A549 (cell line): Measurements from ENCODE around the gene CELF2. TPM values are rescaled to one million over a fixed set of nuclear protein-coding genes. Genes with fewer than 3 reads are reported as not detected.

Experiments
- ATAC-seq, 2 experiments: fragments of 200-7000 bp in 1 of 2; fragments of >200 bp in 1 of 2; cut with Nextera tagmentation in 1 of 2; cut with Tn5 transposase in 1 of 2; 3 replicates each; pipeline versions ENCODE4 v1.8.0 to v1.9.1; 2018 to 2020; ENCODE audit warnings: mild to moderate bottlenecking in 1 of 2, moderate library complexity in 1 of 2
- CTCF ChIA-PET: fragments of 300-600 bp; sonication (Branson Sonifier 250); formaldehyde crosslinking; extraction: SDS; loops from one replicate; lab custom pipeline; 2021; ENCODE audit warnings: antibody characterized with exemption, inconsistent platforms; lab: Yijun Ruan, JAX
- POLR2A ChIA-PET: fragments of 350-600 bp; formaldehyde crosslinking; extraction: SDS; loops from one replicate; lab custom pipeline; 2021; ENCODE audit warnings: antibody characterized with exemption, inconsistent platforms; lab: Yijun Ruan, JAX
- DNase-seq, 2 experiments: peaks; one replicate each; pipeline versions ENCODE4 v3.0.0 to v3.0.0-alpha.2; 2011 to 2016; ENCODE audit warnings: low read depth in 1 of 2, low spot score in 1 of 2
- FAIRE-seq: peaks from 2 replicates; lab custom pipeline; 2011; peaks lifted over from hg19 to GRCh38; lab: Jason Lieb, UNC
- H3K27ac ChIP-seq, 2 experiments: fragments of >200 bp; sonication (Bioruptor Twin); formaldehyde crosslinking; 3 replicates each; pipeline ENCODE4 v1.5.1; 2016 to 2017
- H3K4me1 ChIP-seq: fragments of >200 bp; sonication (Bioruptor Twin); formaldehyde crosslinking; 3 replicates; pipeline ENCODE4 v1.6.1; 2016
- H3K4me2 ChIP-seq: fragments of >200 bp; sonication (Bioruptor Twin); formaldehyde crosslinking; 3 replicates; pipeline ENCODE4 v1.6.1; 2016
- H3K4me3 ChIP-seq: fragments of >200 bp; sonication (Bioruptor Twin); formaldehyde crosslinking; 3 replicates; pipeline ENCODE4 v1.5.1; 2016
- H3K9me3 ChIP-seq: fragments of >200 bp; sonication (Bioruptor Twin); formaldehyde crosslinking; 3 replicates; pipeline ENCODE4 v1.6.1; 2016
- ATOH8 ChIP-seq: fragments of 250-450 bp; sonication (Bioruptor Pico); IDR thresholded peaks from 2 replicates; pipeline ENCODE4 v1.5.0; 2020; ENCODE audit warnings: low read depth, mild to moderate bottlenecking, moderate library complexity
- CHD2 ChIP-seq: fragments of 150-350 bp; IDR thresholded peaks from 2 replicates; pipeline ENCODE4 v1.6.1; 2014; ENCODE audit warnings: low read length; ENCODE audit not compliant: partially characterized antibody
- CHD4 ChIP-seq: fragments of 200-600 bp; sonication (generic); IDR thresholded peaks from 2 replicates; pipeline ENCODE4 v1.6.1; 2016; ENCODE audit warnings: antibody characterized with exemption, mild to moderate bottlenecking, borderline replicate concordance
- E2F6 ChIP-seq: IDR thresholded peaks from 2 replicates; pipeline ENCODE4 v1.6.1; 2012; ENCODE audit warnings: low read depth, borderline replicate concordance
- EHMT2 ChIP-seq: fragments of 200-600 bp; sonication (generic); IDR thresholded peaks from 2 replicates; pipeline ENCODE4 v1.6.1; 2016; ENCODE audit warnings: antibody characterized with exemption, low read depth, mild to moderate bottlenecking, moderate library complexity
- ELK1 ChIP-seq: fragments of 150-350 bp; IDR thresholded peaks from 2 replicates; pipeline ENCODE4 v1.6.1; 2014; ENCODE audit warnings: low read depth, mild to moderate bottlenecking, low read length
- EP300 ChIP-seq, 2 experiments: fragments of >200 bp; sonication (Bioruptor Twin); formaldehyde crosslinking; IDR thresholded peaks; 2 replicates in 1 of 2; 3 replicates in 1 of 2; pipeline ENCODE4 v1.6.1; 2016 to 2017
- FOSB ChIP-seq: fragments of 250-450 bp; sonication (Bioruptor Pico); IDR thresholded peaks from 2 replicates; pipeline ENCODE4 v1.5.0; 2020; ENCODE audit warnings: mild to moderate bottlenecking, moderate library complexity
- FOXS1 ChIP-seq: fragments of 250-450 bp; sonication (Bioruptor Pico); IDR thresholded peaks from 2 replicates; pipeline ENCODE4 v1.5.0; 2020; ENCODE audit warnings: mild to moderate bottlenecking, moderate library complexity
- HOXB5 ChIP-seq: fragments of 250-450 bp; sonication (Bioruptor Pico); IDR thresholded peaks from 2 replicates; pipeline ENCODE4 v1.5.0; 2020; ENCODE audit warnings: mild to moderate bottlenecking, moderate library complexity
- KDM5A ChIP-seq: fragments of 200-600 bp; sonication (generic); IDR thresholded peaks from 2 replicates; pipeline ENCODE4 v1.6.1; 2016; ENCODE audit warnings: antibody characterized with exemption, mild to moderate bottlenecking
- PBX3 ChIP-seq: IDR thresholded peaks from 2 replicates; pipeline ENCODE4 v1.6.1; 2012
- POLR2AphosphoS2 ChIP-seq: conservative IDR thresholded peaks from 2 replicates; pipeline ENCODE4 v1.6.1; 2012; ENCODE audit warnings: low read length, improper control_type of control experiment, inconsistent platforms
- RFX5 ChIP-seq: fragments of 450-650 bp; IDR thresholded peaks from 2 replicates; pipeline ENCODE4 v1.7.1; 2014; ENCODE audit warnings: antibody characterized with exemption, mild to moderate bottlenecking, moderate library complexity
- RNF2 ChIP-seq: fragments of 200-600 bp; sonication (generic); IDR thresholded peaks from 2 replicates; pipeline ENCODE4 v1.6.1; 2016; ENCODE audit warnings: low read depth, mild to moderate bottlenecking, antibody characterized with exemption, moderate library complexity, borderline replicate concordance
- WGBS: methylation state at CpG from one replicate; pipeline ENCODE4 v1.1.6; 2017; ENCODE audit errors: missing lambda C conversion rate; 5-methylcytosine and 5-hydroxymethylcytosine counted together
- polyA plus RNA-seq, 4 experiments: library from polyadenylated mRNA; depleted of rRNA in 3 of 4; stranded (reverse); fragments of >200 nt; fragmentation: RNase III in 1 of 4; extraction: RNeasy Plus Mini Kit Qiagen cat#74134 plus additional on column Dnase treatment in 1 of 4; gene quantifications; 2 replicates in 3 of 4; 3 replicates in 1 of 4; pipeline ENCODE4 v1.2.3, GENCODE V29; 2011 to 2017

The CELF2 gene
- polyA plus RNA-seq, 2 of the 4 experiments (the other 2 are of a cell fraction), result 0.01 to 0.03 TPM

- TF ChIP-seq EHMT2 (no peak), FOXS1 (CRISPR knock-in tag) (no peak), RFX5 (no peak), CHD4 (no peak)
- ChIA-PET CTCF (no interaction called here), POLR2A (no interaction called here)
- Histone ChIP-seq H3K4me3 (no peak overlapping the region), H3K4me1 (no peaks in the 10 kb centered on the region), H3K9me3 (no peaks in the 10 kb centered on the region), H3K4me2 (no peak overlapping the region), H3K27ac (no peak overlapping the region)
- DNase-seq, result no peak
- no peak for FAIRE-seq
- no peak for ATAC-seq
- WGBS, result 56% methylated on average over 4 of the region's 4 CpGs
These were observed 25.4 kb downstream of the CELF2 start for GRCh38 chr10:11043039-11043438.

- ATAC-seq, result no peak
- no peaks in the 10 kb centered on the region for H3K4me1 ChIP-seq
- H3K4me2 ChIP-seq, result no peak overlapping the region
- no peak overlapping the region for H3K4me3 ChIP-seq
- FAIRE-seq, result no peak
- no peaks in the 10 kb centered on the region for H3K9me3 ChIP-seq
- ChIA-PET POLR2A (no interaction called here), CTCF (no interaction called here)
- WGBS, result 53% methylated on average over 23 of the region's 23 CpGs
- TF ChIP-seq EP300 (IDR thresholded peaks at IDR 0.05), result no peak
- no peak for TF ChIP-seq RNF2
- no peak for TF ChIP-seq KDM5A
- H3K27ac ChIP-seq, result no peak overlapping the region
- DNase-seq, result no peak
These were observed 25.9 kb downstream of the CELF2 start for GRCh38 chr10:11043446-11044127.

- H3K4me1 ChIP-seq, result no peaks in the 10 kb centered on the region
- H3K9me3 ChIP-seq, result no peaks in the 10 kb centered on the region
- TF ChIP-seq FOXS1 (CRISPR knock-in tag), result no peak
- no peak overlapping the region for H3K4me3 ChIP-seq
- no peak for DNase-seq
- H3K4me2 ChIP-seq, result no peak overlapping the region
- 7% methylated on average over 3 of the region's 3 CpGs for WGBS
- no peak for FAIRE-seq
- no peak for ATAC-seq
- H3K27ac ChIP-seq, result no peak overlapping the region
- POLR2A ChIA-PET, result no interaction called here
- CTCF ChIA-PET, result interaction anchor here (0.7 kb wide), 1 partner anchor 14 kb away, joined by 3 read pairs; no protein-coding TSS in a partner anchor
These were observed 27.8 kb downstream of the CELF2 start for GRCh38 chr10:11045487-11045886.

GRCh38 chr10:11045995-11046775 is 28.5 kb downstream of the CELF2 start:
- no peaks in the 10 kb centered on the region for H3K9me3 ChIP-seq

More at GRCh38 chr10:11045995-11046775, 28.5 kb downstream of the CELF2 start:
- Histone ChIP-seq H3K4me3 (no peak overlapping the region), H3K4me2 (no peak overlapping the region), H3K4me1 (no peaks in the 10 kb centered on the region), H3K27ac (no peak overlapping the region)
- TF ChIP-seq ELK1 (no peak), FOSB (no peak), PBX3 (no peak), CHD2 (no peak), POLR2AphosphoS2 (no peak), RFX5 (no peak), E2F6 (no peak), ATOH8 (no peak), HOXB5 (CRISPR knock-in tag) (no peak)
- FAIRE-seq (no peak), ATAC-seq (no peak), DNase-seq (no peak)
- ChIA-PET CTCF (no interaction called here), POLR2A (no interaction called here)
- 41% methylated on average over 23 of the region's 23 CpGs for WGBS
